NCI-H2107 treated with DMSO at 0.1 percent for 48 hours (cell line): ENCODE measurements around the gene LPIN1.

Experiments
- DNase-seq: peaks from one replicate; lab custom pipeline; 2025; ENCODE audit not compliant: unreplicated experiment; lab: John Stamatoyannopoulos, UW

LPIN1 gene

GRCh38 chr2:11861044-11861443 is 114.6 kb downstream of the LPIN1 start:
- no peak for DNase-seq

DNA sequence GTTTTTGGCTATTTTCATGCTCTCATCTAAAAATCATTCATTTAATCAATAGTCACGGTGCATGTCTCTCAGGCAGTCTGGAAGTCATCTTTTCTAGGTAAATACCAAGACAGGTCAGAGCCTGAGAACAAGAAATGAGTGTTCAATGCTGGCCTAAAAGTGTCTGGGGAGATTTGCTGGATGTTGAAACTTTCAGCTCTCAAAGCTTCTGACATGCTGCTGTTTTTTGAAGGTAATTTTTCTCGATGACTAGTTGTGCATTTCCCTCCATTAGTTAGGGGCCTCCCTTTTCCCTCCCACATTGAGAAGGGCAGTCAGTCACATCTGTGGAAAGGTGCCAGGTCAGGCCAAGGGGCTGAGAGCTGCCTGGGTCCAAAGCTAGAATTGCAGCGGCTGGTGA is 115.6 kb downstream of the LPIN1 start:
- no peak for DNase-seq

GRCh38 chr2:11863103-11863502 is 116.7 kb downstream of the LPIN1 start:
- no peak for DNase-seq

GRCh38 chr2:11863513-11864328 is 117.3 kb downstream of the LPIN1 start:
- no peak for DNase-seq

DNA sequence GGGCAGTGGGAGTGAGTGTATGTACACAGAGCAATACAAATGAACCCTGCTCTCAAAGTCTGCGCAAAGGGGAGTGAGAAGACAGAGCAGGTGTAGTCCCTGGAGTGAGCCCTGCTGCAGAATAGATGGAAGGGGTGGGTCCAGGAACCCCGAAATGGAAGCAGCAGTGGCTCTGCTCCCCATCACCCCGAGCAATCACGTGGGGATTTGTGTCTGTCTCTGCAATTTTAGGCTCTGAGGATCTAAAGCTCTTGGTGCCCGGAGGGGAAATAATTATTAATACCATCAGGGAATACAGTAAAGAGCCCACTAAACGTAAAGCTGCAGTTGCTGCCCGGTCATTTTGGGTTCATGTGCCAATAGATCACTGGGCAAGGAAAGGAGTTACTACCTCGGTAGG is 118.3 kb downstream of the LPIN1 start:
- DNase-seq = no peak

GRCh38 chr2:11865378-11865777 is 118.9 kb downstream of the LPIN1 start:
- DNase-seq = no peak

DNA sequence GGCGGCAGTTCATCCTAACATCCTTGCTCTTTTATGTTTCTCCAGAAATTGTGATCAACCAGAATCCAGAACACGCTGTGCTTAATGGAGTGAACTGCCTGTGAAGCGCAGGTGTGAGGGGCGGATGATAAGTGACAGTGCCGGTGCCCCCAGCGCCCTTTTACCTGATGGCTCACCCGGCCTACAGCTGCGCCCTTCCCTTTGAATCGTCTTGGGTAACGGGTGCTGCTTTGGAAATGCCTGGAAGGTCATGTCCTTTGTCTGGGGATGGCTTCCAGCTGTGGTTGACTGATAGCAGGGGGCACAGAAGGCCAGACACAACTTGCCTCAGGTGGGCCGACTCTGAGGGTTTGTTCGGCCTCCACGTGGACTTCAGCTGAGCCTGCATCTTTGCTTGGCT is 119.4 kb downstream of the LPIN1 start:
- DNase-seq = no peak

DNA sequence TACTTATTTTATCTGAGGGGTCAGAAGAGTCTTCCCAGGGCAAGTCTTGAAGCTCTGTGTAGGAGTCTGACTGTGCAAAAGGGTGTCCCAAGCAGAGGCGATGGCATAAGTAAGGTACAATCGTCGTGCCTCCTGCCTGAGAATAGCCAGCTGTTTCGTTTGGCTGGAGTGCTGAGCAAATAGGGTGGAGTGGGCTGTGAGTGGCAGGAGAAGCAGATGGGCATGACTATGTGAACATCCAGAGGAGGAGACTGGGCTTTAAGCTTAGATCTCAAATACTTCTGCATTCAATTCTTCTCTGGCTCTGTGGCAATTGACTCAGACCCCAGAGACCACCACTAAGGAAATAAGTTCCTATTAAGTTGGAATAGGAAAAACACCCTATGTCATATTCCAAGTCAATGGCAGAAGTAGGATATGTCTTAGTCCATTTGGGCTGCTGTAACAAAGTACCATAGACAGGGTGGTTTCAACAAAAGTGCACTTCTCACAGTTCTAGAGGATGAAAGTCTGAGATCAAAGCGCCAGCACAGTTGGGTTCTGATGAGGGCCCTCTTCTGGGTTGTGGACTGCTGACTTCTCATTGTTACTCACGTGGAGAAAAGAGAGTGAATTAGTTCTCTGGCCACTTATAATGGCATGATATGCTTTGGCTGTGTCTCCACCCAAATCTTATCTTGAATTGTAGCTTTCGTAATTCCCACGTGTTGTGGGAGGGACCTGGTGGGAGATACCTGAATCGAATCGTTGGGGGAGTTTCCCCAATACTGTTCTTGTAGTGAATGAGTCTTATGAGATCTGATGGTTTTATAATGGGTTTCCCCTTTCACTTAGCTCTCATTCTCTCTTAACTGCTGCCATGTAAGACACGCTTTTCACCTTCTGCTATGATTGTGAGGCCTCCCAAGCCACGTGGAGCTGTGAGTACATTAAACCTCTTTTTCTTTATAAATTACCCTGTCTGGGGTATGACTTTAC is 120.2 kb downstream of the LPIN1 start:
- no peak for DNase-seq

GRCh38 chr2:11867926-11868325 is 121.5 kb downstream of the LPIN1 start:
- DNase-seq = no peak

DNA sequence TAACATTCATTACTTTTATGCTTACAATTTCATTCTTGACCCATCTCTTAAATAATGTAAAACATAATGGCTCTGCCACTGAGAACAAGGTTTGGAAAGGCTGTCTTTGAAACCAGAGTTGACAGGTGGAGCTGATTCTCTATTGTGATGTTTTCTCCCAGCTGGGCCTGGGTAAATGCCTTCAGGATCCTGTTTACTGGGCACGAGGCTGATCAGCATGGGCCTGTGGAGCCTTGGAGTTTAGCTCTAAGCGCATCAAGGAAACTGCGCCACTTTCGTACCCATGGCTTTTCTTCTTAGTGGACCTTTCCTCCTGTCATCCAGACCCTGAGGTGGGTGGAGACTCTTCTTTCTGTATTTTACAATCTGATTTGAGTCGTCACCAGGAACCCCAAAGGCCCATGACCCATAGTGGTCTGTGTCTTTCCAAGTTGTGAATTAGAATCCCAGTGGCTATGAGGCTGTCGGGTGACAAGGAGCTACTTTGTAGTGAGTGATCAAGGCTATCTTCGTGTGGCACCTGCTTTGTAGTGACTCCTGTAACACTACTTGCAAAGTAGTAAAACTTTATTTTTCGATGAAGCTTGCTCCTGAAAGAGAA is 123.1 kb downstream of the LPIN1 start:
- DNase-seq = no peak

DNA sequence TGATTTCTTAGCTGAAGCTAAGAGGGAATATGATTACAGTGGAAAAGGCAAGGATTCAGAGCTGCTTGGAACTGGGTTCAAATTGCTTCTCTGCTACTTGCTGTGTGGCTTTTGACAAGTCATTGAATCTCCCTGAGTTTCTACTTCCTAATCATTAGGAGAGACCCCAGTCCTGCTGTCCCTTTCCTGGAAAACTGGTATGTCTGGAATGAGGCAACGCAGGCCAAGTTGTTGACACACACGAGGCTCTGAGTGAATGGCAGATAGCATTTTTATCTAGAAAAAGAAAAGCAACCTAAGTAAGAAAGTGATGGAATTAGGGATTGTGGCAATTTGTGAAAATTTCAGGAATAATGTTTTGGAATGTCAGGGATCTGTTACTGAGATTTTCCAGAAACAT is 123.6 kb downstream of the LPIN1 start:
- DNase-seq = no peak

DNA sequence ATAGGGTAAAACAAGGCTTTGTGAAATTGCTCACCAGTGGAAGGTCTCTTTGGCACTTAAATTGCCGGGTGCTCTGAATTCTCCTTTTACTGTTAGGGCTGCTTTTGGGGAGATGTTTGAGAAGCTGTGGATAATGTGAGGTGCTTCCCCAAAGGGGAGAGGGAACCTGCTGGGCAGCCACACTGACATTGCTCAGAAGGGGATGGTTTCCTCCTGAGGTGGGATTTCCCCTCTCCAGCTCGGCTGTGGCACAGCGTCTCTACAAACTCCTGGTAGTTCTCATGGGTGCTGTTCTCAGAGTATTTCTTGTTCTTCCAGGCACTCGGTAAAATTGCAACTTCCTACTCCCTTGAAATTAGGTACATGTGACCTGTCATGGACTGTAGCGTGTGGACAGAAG is 124.2 kb downstream of the LPIN1 start:
- DNase-seq = no peak

DNA sequence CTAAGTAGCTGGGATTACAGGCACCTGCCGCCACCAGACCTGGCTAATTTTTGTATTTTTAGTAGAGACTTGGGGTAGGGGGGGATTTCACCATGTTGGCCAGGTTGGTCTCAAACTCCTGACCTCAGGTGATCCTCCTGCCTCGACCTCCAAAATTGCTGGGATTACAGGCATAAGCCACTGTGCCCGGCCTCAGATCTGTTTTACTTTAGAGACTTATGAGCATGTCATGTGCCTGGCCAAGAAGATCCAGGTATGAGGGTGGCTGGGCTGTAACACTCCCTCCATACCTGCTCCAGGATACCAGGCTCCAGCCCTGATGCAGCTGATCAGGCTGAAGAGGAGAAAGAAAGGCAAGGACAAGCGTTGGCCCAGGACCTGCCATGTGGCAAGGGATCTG is 125.0 kb downstream of the LPIN1 start:
- no peak for DNase-seq

DNA sequence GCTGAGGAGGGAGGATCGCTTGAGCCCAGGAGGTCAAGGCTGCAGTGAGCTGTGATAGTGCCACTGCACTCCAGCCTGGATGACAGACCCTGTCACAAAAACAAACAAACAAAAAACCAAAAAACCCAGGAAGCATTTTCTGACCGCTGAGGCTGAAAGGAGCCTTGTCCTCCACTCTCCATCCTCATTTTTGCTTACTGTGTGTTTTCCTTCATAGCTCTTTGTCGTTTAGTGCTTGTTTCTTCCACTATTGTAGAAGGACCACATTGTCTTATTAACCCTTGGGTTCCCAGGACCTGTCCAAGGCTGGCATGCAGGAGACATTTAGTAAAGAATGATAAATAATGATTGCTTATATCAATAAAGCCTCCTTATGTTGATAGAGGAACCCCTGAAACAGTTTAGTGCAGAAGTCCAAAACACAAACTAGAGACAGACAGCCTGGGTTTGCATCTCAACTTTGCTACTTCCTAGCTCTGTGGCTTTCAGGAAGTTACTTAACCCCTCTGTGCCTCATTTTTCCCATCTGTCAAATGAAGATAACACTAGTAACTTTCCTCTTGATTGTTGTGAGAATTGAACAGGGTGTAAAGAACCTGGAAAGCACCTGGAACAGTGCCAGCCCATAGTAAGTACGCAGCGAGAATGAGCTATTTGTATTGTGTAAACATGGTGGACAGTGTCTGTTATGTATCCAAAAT is 126.0 kb downstream of the LPIN1 start:
- no peak for DNase-seq

GRCh38 chr2:11872948-11873269 is 126.5 kb downstream of the LPIN1 start:
- no peak for DNase-seq

- DNase-seq = no peak
These were observed 127.1 kb downstream of the LPIN1 start for GRCh38 chr2:11873356-11874154.

- no peak for DNase-seq
These were observed 128.4 kb downstream of the LPIN1 start for GRCh38 chr2:11874861-11875260.

DNA sequence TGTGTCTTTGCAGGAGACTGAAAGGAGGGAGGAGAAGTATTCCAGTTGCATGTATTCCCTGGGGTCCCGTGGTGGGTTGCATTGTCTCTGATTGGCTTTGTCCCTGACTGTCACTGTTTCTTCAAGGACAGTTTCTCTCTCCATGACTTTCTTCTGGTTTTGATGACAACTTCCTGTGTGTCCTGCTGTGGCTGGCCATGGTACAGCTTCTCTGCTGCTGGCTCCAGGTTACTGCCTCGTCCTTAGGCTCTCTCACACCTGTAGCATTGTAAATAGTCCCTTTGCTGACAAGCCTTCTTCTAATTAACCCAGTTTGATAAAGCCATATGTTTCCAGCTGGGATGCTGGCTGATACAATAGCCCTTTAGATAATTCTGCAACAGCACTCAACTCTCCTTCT is 129.0 kb downstream of the LPIN1 start:
- DNase-seq = no peak

DNA sequence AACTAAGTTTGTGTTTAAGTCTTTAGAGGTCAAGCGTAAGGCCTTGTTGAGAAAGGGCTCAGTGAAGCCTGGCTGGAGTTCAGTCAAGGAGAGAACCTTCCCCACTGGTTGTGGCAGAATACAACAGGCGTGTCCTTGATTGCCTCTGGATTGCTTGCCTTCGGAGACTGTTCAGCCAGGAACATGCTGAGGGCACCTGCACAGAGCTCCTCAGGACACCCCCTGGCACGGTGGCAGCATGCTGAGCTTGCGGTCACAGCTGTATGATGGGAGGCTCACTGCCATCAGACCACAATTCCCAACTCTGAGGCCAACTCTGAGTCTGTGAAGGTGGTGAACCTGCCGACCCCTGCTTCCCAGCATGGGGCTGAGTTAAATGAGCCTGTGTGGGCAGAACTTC is 130.0 kb downstream of the LPIN1 start:
- DNase-seq = no peak

DNA sequence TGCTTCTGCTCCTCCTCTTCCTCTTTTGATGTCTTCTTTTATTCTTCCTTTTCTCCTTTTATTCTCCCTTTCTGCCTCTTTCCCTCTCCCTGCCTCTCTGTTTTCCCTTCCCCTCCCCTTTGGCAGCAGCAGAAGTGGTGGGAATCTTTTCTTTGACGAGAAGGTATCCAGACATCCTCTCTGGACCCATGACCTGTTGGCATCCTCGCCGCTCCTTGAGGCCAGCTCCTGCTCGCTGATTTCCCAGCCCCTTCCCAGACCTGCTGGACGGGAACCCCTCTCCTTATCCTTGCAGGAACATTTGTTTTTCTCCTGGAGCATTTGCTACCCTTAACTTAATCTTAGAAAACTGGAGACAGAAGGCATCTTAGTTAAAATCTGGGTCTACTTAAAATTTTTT is 130.5 kb downstream of the LPIN1 start:
- DNase-seq = no peak
